ENCODE results near the gene GNAS-AS1.
"Not testable (repeated sequence)": the region's sequence is repeated elsewhere in the genome, so short reads cannot be mapped to it uniquely, and the experiment has no call there.

The GNAS-AS1 gene

DNA sequence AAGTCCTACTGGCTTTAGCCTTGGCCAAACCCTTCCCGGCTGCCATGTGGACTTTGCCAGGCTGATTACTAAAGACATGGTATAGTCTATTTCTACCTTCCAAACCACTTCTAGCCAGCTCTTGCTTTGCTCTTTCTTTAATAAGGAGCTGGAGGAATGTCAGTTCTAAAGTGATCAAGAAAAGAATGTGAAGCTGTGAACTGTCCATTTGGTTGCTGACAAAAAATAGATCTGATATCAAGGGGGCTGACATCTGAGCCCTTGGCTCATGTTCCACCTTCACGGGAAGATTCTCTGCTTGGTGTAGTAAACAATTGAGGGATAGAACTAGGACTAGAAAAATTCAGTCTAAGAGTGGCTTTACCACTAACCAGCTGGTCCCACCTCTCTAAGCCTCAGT, 22.6 kb downstream of the GNAS-AS1 start:
- Histone ChIP-seq H3K9me3 (ENCODE audit: control insufficient read depth in 1 of 2, low read length in 2 of 2) (no peaks in the 10 kb centered on the region), H3K4me3 (ENCODE audit: low read depth in 1 of 2, low read length in 2 of 2) (no peak overlapping the region), H3K36me3 (ENCODE audit: control insufficient read depth in 1 of 2, insufficient read depth in 2 of 2, low read length in 2 of 2) (no peaks in the 10 kb centered on the region), H3K27ac (ENCODE audit: low read length) (no peak overlapping the region), H3K27me3 (ENCODE audit: low read depth, low read length) (no peaks in the 10 kb centered on the region), H3K4me1 (ENCODE audit: control insufficient read depth in 1 of 2, insufficient read depth in 2 of 2, low read length in 2 of 2) (no peaks in the 10 kb centered on the region)

- Histone ChIP-seq H3K36me3 (ENCODE audit: control insufficient read depth in 1 of 2, insufficient read depth in 2 of 2, low read length in 2 of 2) (no peaks in the 10 kb centered on the region), H3K4me3 (ENCODE audit: low read depth in 1 of 2, low read length in 2 of 2) (no peak overlapping the region), H3K9me3 (ENCODE audit: control insufficient read depth in 1 of 2, low read length in 2 of 2) (no peaks in the 10 kb centered on the region), H3K4me1 (ENCODE audit: control insufficient read depth in 1 of 2, insufficient read depth in 2 of 2, low read length in 2 of 2) (no peaks in the 10 kb centered on the region), H3K27me3 (ENCODE audit: low read depth, low read length) (no peaks in the 10 kb centered on the region), H3K27ac (ENCODE audit: low read length) (no peak overlapping the region)
Measured at GRCh38 chr20:58826271-58826670, 24.4 kb downstream of the GNAS-AS1 start.

DNA sequence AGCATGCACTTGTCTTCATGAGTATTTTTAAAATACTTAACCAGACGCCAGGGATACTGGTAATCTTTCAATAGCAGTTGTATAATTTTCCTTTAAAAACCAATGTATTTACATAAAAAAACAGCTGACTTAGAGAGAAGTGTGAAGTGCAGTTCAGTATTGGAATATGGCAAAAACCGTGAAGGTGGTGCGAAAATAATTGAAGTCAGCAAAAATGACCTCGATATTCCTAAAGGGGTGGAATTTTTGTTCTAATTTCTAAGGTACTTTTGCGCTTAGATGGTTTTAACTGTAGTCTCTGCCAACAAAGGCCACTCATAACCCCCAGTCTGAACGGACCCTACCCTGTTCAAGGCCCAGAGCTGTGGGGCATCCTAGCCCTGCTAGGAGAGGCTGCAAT, 25.3 kb downstream of the GNAS-AS1 start:
- Histone ChIP-seq H3K4me1 (ENCODE audit: control insufficient read depth in 1 of 2, insufficient read depth in 2 of 2, low read length in 2 of 2) (no peaks in the 10 kb centered on the region), H3K4me3 (ENCODE audit: low read depth in 1 of 2, low read length in 2 of 2) (no peak overlapping the region), H3K27me3 (ENCODE audit: low read depth, low read length) (no peaks in the 10 kb centered on the region), H3K9me3 (ENCODE audit: control insufficient read depth in 1 of 2, low read length in 2 of 2) (no peaks in the 10 kb centered on the region), H3K36me3 (ENCODE audit: control insufficient read depth in 1 of 2, insufficient read depth in 2 of 2, low read length in 2 of 2) (no peaks in the 10 kb centered on the region), H3K27ac (ENCODE audit: low read length) (no peak overlapping the region)

DNA sequence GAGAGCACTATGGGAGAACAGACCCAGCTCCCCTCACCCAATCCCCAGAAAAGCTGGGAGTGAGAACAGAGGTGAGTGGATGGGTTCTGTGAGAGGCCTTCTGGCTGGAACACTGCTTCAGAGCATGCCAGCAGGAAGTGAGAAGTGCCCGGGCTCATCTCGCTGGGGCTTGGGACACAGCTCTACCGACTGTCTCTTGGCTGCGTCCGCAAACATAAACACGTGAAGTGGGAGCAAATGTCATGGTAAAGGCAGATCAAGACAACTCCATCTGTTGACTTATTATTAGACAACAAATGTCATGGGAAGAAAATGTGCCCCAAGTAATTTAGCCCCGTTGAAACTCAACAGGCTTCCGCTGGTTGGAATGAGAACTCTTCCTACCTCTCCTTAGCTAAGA, 25.9 kb downstream of the GNAS-AS1 start:
- no peaks in the 10 kb centered on the region for H3K36me3 ChIP-seq (ENCODE audit: control insufficient read depth in 1 of 2, insufficient read depth in 2 of 2, low read length in 2 of 2)
- H3K4me1 ChIP-seq (ENCODE audit: control insufficient read depth in 1 of 2, insufficient read depth in 2 of 2, low read length in 2 of 2), result no peaks in the 10 kb centered on the region

DNA sequence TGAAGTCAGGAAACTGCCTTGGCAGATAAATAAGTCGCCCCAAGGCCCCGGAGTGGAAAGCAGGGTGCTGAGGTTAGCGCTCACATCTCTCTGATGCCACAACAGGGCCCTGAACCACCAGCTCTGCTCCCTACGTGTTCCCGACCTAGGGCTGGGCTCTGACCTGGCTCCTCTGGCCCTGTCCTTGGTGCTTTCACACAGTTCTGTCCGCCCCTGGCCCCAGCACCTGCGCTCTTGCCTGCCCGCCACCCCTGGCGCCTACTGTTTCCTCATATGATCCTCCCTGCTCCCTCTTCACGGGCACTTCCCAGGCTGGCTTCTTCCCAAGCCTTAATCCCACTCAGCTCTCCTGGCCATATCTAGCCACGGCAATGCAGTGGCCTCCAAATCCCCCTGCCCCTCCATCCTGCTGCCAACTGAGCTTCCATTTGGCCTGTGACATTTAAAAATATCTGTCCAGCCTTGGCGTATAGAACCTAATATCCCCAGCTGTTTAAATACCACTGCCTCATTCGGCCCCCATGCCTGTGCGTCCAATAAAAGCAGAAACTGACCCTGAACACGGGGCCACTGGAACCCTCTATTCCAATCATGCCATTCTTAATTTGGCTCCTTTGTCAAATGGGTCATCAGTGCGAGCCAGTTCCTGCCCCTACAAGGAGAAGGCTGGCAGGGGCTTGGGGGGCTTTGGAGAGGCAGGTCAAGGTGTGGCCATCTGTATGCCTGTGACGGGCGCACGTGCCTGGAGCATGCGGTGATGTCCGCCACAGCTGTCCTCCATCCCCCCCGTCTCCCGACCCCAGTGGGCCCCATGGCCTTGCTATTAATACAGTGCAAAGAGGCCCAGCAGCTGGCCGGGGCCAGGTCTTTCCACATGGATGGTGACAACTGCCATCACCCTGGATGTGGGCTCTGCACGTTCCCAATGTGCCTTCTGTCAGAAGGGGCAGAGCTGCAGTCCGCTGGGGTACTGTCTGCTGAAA, 27.7 kb downstream of the GNAS-AS1 start:
- no peaks in the 10 kb centered on the region for H3K36me3 ChIP-seq (ENCODE audit: control insufficient read depth in 1 of 2, insufficient read depth in 2 of 2, low read length in 2 of 2)
- H3K4me1 ChIP-seq (ENCODE audit: control insufficient read depth in 1 of 2, insufficient read depth in 2 of 2, low read length in 2 of 2), result no peaks in the 10 kb centered on the region
- no peak overlapping the region for H3K27ac ChIP-seq (ENCODE audit: low read length)
- H3K27me3 ChIP-seq (ENCODE audit: low read depth, low read length), result no peaks in the 10 kb centered on the region
- H3K9me3 ChIP-seq (ENCODE audit: control insufficient read depth in 1 of 2, low read length in 2 of 2), result no peaks in the 10 kb centered on the region
- no peak overlapping the region for H3K4me3 ChIP-seq (ENCODE audit: low read depth in 1 of 2, low read length in 2 of 2)

More for the DNA sequence above, 25.9 kb downstream of the GNAS-AS1 start:
- no peaks in the 10 kb centered on the region for H3K9me3 ChIP-seq (ENCODE audit: control insufficient read depth in 1 of 2, low read length in 2 of 2)
- no peak overlapping the region for H3K27ac ChIP-seq (ENCODE audit: low read length)
- H3K27me3 ChIP-seq (ENCODE audit: low read depth, low read length), result no peaks in the 10 kb centered on the region
- H3K4me3 ChIP-seq (ENCODE audit: low read depth in 1 of 2, low read length in 2 of 2), result no peak overlapping the region

GRCh38 chr20:58822149-58822548, 28.6 kb downstream of the GNAS-AS1 start:
- Histone ChIP-seq H3K4me1 (ENCODE audit: control insufficient read depth in 1 of 2, insufficient read depth in 2 of 2, low read length in 2 of 2) (no peaks in the 10 kb centered on the region), H3K27ac (ENCODE audit: low read length) (no peak overlapping the region), H3K27me3 (ENCODE audit: low read depth, low read length) (no peaks in the 10 kb centered on the region), H3K4me3 (ENCODE audit: low read depth in 1 of 2, low read length in 2 of 2) (no peak overlapping the region), H3K36me3 (ENCODE audit: control insufficient read depth in 1 of 2, insufficient read depth in 2 of 2, low read length in 2 of 2) (no peaks in the 10 kb centered on the region), H3K9me3 (ENCODE audit: control insufficient read depth in 1 of 2, low read length in 2 of 2) (no peaks in the 10 kb centered on the region)

- H3K36me3 ChIP-seq (ENCODE audit: control insufficient read depth in 1 of 2, insufficient read depth in 2 of 2, low read length in 2 of 2); H3K27me3 ChIP-seq (ENCODE audit: low read depth, low read length); H3K4me3 ChIP-seq (ENCODE audit: low read depth in 1 of 2, low read length in 2 of 2); H3K9me3 ChIP-seq (ENCODE audit: control insufficient read depth in 1 of 2, low read length in 2 of 2); H3K4me1 ChIP-seq (ENCODE audit: control insufficient read depth in 1 of 2, insufficient read depth in 2 of 2, low read length in 2 of 2); H3K27ac ChIP-seq (ENCODE audit: low read length): not testable (repeated sequence)
Measured at GRCh38 chr20:58820515-58820914, 30.2 kb downstream of the GNAS-AS1 start.

GRCh38 chr20:58819921-58820320, 30.8 kb downstream of the GNAS-AS1 start:
- no peaks in the 10 kb centered on the region for H3K36me3 ChIP-seq (ENCODE audit: control insufficient read depth in 1 of 2, insufficient read depth in 2 of 2, low read length in 2 of 2)

GRCh38 chr20:58818586-58819285, 32.0 kb downstream of the GNAS-AS1 start:
- H3K4me3 ChIP-seq (ENCODE audit: low read depth in 1 of 2, low read length in 2 of 2), result no peak overlapping the region
- no peaks in the 10 kb centered on the region for H3K4me1 ChIP-seq (ENCODE audit: control insufficient read depth in 1 of 2, insufficient read depth in 2 of 2, low read length in 2 of 2)
- H3K9me3 ChIP-seq (ENCODE audit: control insufficient read depth in 1 of 2, low read length in 2 of 2), result no peaks in the 10 kb centered on the region
- no peak overlapping the region for H3K27ac ChIP-seq (ENCODE audit: low read length)
- H3K27me3 ChIP-seq (ENCODE audit: low read depth, low read length), result no peaks in the 10 kb centered on the region
- no peaks in the 10 kb centered on the region for H3K36me3 ChIP-seq (ENCODE audit: control insufficient read depth in 1 of 2, insufficient read depth in 2 of 2, low read length in 2 of 2)

More at GRCh38 chr20:58819921-58820320, 30.8 kb downstream of the GNAS-AS1 start:
- Histone ChIP-seq H3K27me3 (ENCODE audit: low read depth, low read length) (no peaks in the 10 kb centered on the region), H3K27ac (ENCODE audit: low read length) (no peak overlapping the region), H3K9me3 (ENCODE audit: control insufficient read depth in 1 of 2, low read length in 2 of 2) (no peaks in the 10 kb centered on the region), H3K4me3 (ENCODE audit: low read depth in 1 of 2, low read length in 2 of 2) (no peak overlapping the region), H3K4me1 (ENCODE audit: control insufficient read depth in 1 of 2, insufficient read depth in 2 of 2, low read length in 2 of 2) (no peaks in the 10 kb centered on the region)

- no peaks in the 10 kb centered on the region for H3K9me3 ChIP-seq (ENCODE audit: control insufficient read depth in 1 of 2, low read length in 2 of 2)
- no peaks in the 10 kb centered on the region for H3K4me1 ChIP-seq (ENCODE audit: control insufficient read depth in 1 of 2, insufficient read depth in 2 of 2, low read length in 2 of 2)
- H3K27me3 ChIP-seq (ENCODE audit: low read depth, low read length), result no peaks in the 10 kb centered on the region
- H3K27ac ChIP-seq (ENCODE audit: low read length), result no peak overlapping the region
- H3K36me3 ChIP-seq (ENCODE audit: control insufficient read depth in 1 of 2, insufficient read depth in 2 of 2, low read length in 2 of 2), result no peaks in the 10 kb centered on the region
- no peak overlapping the region for H3K4me3 ChIP-seq (ENCODE audit: low read depth in 1 of 2, low read length in 2 of 2)
Measured at GRCh38 chr20:58817748-58818147, 33.0 kb downstream of the GNAS-AS1 start.

DNA sequence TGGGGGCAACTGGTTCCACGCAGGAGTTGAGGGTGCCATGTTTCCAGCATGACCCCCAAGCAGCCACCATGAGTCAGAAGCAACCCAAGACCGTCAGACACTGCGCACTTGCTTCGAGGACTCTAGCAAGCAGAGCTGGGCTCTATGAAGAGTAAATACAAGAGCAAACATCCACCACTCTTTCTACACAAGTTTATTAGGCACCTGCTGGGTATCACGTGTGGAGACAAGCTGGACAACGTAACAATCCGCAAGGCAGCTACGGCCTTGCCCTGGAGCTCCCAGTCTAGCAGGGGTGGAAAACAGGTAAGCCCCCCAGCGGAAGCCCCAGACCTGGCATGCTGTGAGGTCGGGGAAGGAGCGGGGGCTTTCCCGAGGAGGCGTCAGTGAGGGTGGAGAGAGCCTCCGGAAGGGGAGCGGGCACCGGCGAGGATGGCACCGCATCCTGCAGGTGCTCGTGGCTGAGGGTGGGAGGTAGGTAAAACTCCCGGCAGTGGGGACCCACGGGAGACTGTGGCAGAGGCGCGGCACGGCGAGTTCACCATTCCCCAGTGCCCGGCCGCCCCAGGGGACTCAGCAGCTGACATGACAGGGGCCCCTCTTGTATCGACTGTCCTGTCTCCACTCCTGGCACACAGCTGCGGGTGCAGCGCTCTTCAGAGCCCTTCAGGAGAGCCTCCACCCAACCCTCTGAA, 33.6 kb downstream of the GNAS-AS1 start:
- Histone ChIP-seq H3K27ac (ENCODE audit: low read length) (no peak overlapping the region), H3K9me3 (ENCODE audit: control insufficient read depth in 1 of 2, low read length in 2 of 2) (no peaks in the 10 kb centered on the region), H3K4me1 (ENCODE audit: control insufficient read depth in 1 of 2, insufficient read depth in 2 of 2, low read length in 2 of 2) (no peaks in the 10 kb centered on the region), H3K4me3 (ENCODE audit: low read depth in 1 of 2, low read length in 2 of 2) (no peak overlapping the region), H3K36me3 (ENCODE audit: control insufficient read depth in 1 of 2, insufficient read depth in 2 of 2, low read length in 2 of 2) (no peaks in the 10 kb centered on the region), H3K27me3 (ENCODE audit: low read depth, low read length) (no peaks in the 10 kb centered on the region)

Data from muscle layer of duodenum (tissue), 2 donors.